ENCODE results near the gene VAV3.

VAV3 gene

GRCh38 chr1:107664982-107665925 is 299.7 kb downstream of the VAV3 start:
- no peak overlapping the region for H3K4me3 ChIP-seq (ENCODE audit: low read depth, low read length)
- TF ChIP-seq CTCF (IDR thresholded peaks at IDR 0.05; ENCODE audit: low read depth, low read length, missing control alignments): no peak
- in situ Hi-C loops (cut with HindIII; ENCODE audit: low sequenced_read_pairs): no loop called here
- no peak for DNase-seq (ENCODE audit: low read depth)

- no peak for DNase-seq (ENCODE audit: low read depth)
- no peak for TF ChIP-seq CTCF (IDR thresholded peaks at IDR 0.05; ENCODE audit: low read depth, low read length, missing control alignments)
- H3K4me3 ChIP-seq (ENCODE audit: low read depth, low read length): no peak overlapping the region
- in situ Hi-C loops (cut with HindIII; ENCODE audit: low sequenced_read_pairs): no loop called here
These were observed 302.0 kb downstream of the VAV3 start for GRCh38 chr1:107662971-107663370.

- no peak for DNase-seq (ENCODE audit: low read depth)
- TF ChIP-seq CTCF (IDR thresholded peaks at IDR 0.05; ENCODE audit: low read depth, low read length, missing control alignments): no peak
- no peak overlapping the region for H3K4me3 ChIP-seq (ENCODE audit: low read depth, low read length)
- in situ Hi-C loops (cut with HindIII; ENCODE audit: low sequenced_read_pairs): no loop called here
These were observed 303.8 kb downstream of the VAV3 start for GRCh38 chr1:107661158-107661557.

- DNase-seq (ENCODE audit: low read depth): no peak
- H3K4me3 ChIP-seq (ENCODE audit: low read depth, low read length): no peak overlapping the region
- in situ Hi-C loops (cut with HindIII; ENCODE audit: low sequenced_read_pairs): no loop called here
- TF ChIP-seq CTCF (IDR thresholded peaks at IDR 0.05; ENCODE audit: low read depth, low read length, missing control alignments): no peak
These were observed 305.0 kb downstream of the VAV3 start for GRCh38 chr1:107659961-107660360.

GRCh38 chr1:107657356-107657755 is 307.6 kb downstream of the VAV3 start:
- no peak overlapping the region for H3K4me3 ChIP-seq (ENCODE audit: low read depth, low read length)
- no peak for TF ChIP-seq CTCF (IDR thresholded peaks at IDR 0.05; ENCODE audit: low read depth, low read length, missing control alignments)
- no peak for DNase-seq (ENCODE audit: low read depth)
- in situ Hi-C loops (cut with HindIII; ENCODE audit: low sequenced_read_pairs): no loop called here

GRCh38 chr1:107653765-107654164 is 311.2 kb downstream of the VAV3 start:
- peak; percentile 2 for DNase-seq (ENCODE audit: low read depth)
- H3K4me3 ChIP-seq (ENCODE audit: low read depth, low read length): no peak overlapping the region
- TF ChIP-seq CTCF (IDR thresholded peaks at IDR 0.05; ENCODE audit: low read depth, low read length, missing control alignments): no peak
- in situ Hi-C loops (cut with HindIII; ENCODE audit: low sequenced_read_pairs): no loop called here
